Hematopoietic multipotent progenitor cell treated with erythropoietin and hydrocortisone succinate and interleukin-3 and kit ligand, for 15 days (in vitro differentiated cells): ENCODE measurements around the gene ERG.

ENCODE experiments used
- DNase-seq: peaks from one replicate; pipeline ENCODE4 v3.0.0-alpha.2; 2015; ENCODE audit warnings: low spot score

ERG gene

DNA sequence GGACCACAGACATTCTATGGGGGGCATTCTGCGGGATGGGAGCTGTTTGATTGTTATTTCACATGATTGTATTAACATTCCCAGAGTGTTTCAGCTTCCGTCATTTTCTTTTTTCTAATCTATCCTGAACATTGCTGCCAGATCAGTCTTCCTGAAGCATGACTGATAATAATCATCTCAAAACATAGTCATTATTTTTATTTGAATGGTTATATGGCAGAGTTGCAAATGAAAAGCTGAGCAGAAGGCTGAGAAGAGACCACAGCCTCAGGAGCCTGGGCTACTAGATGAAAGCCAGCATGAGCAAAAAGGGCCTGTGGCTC lies 109.0 kb downstream of the ERG start:
- DNase-seq: no peak

DNA sequence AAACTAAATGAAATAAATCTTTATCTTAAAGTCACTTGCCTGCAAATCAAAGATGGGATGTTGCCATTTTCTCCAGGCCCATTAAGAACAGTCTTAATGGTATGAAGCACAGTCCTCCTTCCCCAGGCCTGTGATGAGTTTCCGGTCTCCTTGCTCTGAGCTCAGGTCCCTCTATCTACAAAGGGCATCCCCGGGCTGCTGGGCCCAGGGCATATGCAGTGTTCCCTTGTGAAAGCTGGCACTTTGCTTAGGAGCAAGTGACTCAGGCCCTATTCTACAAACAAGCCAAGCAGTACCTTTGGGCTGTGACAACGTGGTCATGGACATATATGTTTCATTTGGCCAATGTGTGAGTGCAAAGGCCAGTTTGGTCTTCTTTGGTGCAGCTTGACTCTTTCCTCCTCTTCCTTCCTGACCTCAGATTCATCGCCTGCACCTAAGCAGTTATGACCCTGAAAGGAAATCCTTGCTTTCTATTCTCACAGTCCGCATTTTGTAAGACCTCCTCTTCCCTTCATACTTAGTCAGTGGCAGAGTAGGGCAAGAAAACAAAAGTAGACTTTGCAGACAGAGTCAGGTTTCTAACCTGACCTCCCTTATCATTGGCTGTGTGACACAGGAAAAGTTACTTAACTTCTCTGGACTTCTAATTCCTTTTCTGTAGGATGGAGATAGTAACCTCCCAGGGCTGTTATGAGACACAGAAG lies 109.5 kb downstream of the ERG start:
- no peak for DNase-seq

DNA sequence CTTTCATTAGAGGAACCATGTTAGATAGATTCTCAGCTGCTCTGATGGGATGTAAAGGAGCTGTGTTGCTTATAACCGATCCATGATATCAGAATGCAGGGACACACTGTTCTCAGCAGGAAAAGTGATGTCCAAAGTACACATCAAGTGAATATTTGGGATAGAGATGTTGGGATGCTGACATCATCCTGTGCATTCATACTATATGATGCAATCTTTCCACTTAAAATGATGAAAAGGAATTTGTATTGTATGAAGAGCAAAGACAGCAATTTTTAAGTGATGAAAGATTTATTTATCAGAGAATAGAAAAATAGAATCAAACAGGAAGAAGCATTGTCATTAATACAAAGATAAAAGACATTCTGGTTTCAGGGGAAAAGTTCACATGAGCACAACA lies 110.1 kb downstream of the ERG start:
- DNase-seq: no peak

DNA sequence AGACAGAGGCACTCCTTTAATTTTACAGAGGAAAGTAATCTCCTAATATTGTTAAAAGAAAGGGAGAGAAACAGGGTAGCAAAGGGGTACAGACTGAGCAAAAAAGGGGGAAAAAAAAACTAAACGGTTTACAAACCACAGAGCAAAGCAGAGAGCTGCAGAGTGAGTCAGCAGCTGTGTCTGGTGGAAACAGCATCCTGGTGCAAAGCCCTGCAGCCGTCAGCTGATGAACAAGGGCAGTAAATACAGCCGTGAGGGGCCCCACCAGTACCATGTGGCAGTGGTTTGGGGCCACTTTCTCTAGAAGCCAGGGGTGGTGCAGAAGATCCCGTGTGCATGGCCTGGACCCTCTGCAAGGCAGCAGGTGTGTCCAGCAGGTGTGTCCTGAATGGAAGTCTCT lies 111.3 kb downstream of the ERG start:
- no peak for DNase-seq

DNA sequence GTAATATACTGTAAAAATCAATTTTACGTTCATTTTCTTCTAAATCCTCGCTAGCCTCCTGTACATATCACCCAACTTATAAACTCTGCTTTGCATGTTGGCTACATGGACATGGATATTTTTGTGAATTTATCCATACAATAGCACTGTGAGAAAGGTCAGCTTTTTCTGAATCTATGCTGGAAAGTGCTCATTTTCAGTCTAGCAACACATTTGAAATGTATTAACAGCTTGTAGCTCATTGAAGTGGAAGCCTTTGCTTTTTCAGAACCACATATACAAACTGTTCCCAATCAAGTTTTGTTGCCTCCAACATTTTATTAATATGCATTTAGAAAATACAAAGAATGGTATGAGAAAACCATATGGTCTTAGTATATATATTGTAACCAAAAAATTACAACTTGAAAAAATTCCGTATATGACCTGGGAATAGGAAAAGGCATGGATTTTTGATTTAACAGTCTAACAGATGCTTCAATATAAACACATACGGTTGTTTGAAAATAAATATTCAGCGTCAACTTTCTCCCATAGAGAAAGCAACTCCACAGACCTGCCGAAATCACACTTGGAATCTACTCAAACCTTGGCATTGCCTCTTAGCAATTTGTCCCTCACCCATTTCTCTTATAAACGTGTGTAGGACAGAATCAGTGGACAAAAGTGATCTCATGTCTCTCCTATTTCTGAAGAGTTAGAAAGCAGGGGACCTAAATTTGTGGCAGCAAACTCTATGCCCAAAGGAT lies 112.7 kb downstream of the ERG start:
- no peak for DNase-seq

DNA sequence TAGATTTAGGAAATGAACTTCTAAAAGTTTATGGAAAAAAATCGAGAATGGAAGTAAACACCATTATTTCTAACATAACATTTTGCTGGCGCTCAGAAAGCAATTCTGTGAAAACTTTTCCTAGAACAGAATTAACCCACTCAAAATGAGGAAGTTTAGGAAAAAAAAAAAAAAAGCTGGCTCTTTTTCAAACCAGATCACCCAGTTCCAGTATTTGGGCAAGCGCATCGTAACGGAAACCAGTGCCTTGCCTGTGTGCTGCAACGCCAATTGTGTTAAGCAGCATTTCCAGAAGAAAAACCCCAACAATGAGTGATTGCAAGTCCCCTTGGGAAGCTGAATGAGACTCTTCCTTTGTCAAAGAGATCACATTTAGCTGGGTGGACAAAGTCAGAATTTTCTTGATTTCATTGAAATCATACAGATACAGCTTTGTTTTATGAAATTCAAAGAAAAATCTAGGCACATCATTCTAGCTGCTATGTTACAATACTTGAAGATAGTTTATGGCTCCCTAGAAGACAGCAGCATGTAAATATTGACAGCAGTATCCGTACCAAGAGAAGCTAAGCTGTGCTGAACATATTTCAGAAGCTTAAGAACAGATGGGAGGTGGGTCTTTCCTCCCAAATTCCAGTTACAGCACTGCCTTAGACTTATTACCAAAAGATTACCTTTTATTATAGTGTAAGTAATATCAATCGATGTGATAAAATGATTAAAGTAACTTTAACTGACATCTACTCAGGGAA lies 113.4 kb downstream of the ERG start:
- no peak for DNase-seq

- DNase-seq: no peak
These were observed 114.1 kb downstream of the ERG start for GRCh38 chr21:38384238-38384560.

DNA sequence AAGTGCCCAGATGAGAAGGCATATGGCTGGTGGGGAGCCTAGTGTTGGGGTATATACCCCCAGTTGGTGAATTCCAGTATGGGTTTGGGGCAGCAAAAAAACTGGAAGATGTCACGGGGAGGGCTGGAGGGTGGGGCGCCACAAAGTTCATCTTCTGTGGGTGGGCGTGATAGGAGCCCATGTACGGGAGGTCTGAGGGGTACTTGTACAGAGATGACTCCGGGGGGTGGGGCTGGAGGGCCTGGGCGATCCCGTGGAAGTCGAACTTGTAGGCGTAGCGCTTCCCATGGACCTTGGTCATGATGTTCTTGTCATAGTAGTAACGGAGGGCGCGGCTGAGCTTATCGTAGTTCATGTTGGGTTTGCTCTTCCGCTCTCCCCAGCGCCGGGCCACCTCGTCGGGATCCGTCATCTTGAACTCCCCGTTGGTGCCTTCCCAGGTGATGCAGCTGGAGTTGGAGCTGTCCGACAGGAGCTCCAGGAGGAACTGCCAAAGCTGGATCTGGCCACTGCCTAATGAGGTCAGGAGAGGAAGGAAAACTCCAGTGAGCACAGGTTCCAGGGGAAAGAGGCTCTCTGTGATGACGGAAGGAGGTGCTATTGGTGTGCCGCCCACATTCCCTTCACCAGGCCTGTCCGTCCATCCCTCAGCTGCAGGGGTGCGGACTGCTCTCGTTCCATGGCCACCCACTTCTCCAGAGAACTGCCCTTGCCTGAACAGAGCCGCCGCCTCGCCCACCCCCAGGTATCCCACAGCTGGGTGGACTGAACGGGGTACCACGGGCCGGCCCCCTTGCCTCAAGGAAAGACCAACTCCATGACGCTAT lies 114.7 kb downstream of the ERG start:
- DNase-seq: no peak

GRCh38 chr21:38380481-38381137 lies 117.7 kb downstream of the ERG start:
- no peak for DNase-seq

GRCh38 chr21:38379147-38379546 lies 119.1 kb downstream of the ERG start:
- DNase-seq: no peak

GRCh38 chr21:38377165-38378088 lies 120.8 kb downstream of the ERG start:
- no peak for DNase-seq

GRCh38 chr21:38376693-38377092 lies 121.6 kb downstream of the ERG start:
- DNase-seq: no peak

- no peak for DNase-seq
These were observed 122.0 kb downstream of the ERG start for GRCh38 chr21:38376235-38376634.

- no peak for DNase-seq
These were observed 130.6 kb downstream of the ERG start for GRCh38 chr21:38367646-38368045.

DNA sequence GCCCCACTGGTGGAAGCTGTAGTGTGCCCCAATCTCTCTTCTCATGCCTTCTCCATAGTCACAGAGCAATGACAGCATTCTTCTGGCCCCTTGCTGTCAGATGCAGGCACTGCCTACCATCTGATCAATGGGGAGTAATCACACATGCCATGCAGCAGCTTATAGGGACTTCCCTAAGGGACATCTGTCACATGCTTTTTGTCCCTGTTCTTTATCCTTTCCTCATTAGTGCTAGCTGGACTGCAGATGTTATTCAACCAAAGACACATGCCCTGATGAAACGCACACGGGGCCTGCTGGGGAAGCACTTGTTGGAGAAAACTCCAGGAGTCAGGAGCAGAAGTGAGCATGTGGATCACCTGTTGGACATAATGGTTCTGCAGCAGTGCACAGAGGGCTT lies 132.8 kb downstream of the ERG start:
- no peak for DNase-seq

DNA sequence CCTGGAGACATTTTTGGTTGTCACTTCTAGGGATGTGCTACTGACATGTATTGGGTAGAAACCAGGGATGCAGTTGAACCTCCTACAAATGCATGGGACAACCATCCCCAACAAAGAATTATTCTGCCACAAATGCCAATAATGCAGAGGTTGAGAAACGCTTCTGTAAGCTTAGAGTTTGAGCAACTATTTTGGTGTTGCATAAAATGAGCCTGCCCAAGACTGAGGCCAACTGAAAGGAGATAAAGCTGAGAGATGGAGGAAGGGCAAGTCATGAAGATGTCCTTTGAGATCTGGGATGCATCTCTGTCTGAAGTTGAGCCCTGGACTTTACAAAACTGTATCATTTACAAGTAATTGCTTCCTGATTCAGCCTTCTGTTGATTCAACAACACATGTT lies 134.6 kb downstream of the ERG start:
- no peak for DNase-seq

- no peak for DNase-seq
These were observed 137.0 kb downstream of the ERG start for GRCh38 chr21:38361324-38361723.

DNA sequence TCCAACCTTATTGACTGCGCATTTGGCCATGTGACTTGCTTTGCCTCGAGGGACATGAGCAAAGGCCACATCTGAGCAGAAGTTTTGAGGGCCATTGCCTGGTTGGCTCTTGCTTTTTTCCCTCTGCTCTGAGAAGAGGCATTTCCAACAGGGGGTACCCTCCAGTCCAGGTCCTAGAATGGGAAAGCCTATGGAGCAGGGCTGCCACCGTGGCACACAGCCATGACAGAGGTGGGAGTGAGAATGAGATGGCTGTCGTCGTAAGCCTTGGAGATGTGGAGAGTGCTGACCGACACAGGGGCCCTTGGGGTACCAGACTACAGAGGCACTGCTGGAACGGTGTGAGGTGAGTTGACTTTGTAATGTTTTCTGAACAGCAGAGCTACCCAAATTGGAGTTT lies 138.4 kb downstream of the ERG start:
- DNase-seq: no peak

DNA sequence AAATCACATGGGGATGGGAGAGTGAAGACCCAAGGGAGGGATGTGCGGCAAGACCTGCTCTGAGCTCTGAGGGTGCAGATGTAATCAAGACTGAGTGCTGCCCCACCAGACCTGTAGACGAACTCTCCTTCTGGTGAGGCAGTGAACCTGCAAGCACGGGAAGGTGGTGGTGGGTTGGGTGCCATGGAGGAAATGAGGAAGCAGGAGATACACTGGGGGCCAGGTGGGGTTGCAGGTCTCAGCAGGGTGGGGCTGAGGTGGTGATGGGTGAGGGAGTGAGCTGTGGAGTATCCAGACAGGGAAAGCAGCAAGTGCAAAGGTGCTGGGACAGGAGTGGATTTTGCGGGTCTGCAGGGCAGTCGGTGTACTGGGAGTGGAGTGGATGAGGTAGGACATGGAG lies 139.2 kb downstream of the ERG start:
- no peak for DNase-seq

GRCh38 chr21:38358666-38359065 lies 139.6 kb downstream of the ERG start:
- no peak for DNase-seq

DNA sequence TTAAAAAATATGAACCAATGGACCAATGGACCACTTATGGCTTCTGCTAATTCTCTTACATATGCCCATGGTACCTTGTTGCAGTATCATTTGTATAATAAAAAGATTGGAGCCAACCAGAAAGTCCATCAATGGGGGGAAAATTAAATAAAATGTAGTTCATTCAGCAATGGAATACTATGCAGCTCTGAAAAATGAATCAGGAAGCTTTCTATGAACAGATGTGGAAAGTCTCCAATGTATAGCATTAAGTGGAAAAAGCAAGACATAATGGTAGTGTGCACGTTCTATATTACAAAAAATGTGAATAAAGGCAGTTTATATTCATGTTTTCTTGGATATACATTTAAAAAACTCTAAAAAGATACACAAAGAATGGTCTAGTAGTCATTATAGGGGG lies 140.2 kb downstream of the ERG start:
- no peak for DNase-seq
